Limb (tissue), 2 donors: ENCODE results near the gene ZNF681.
"Not testable (repeated sequence)": the region's sequence is repeated elsewhere in the genome, so short reads cannot be mapped to it uniquely, and the experiment has no call there.

Experiments
- DNase-seq, 2 donors: peaks; one replicate each; pipeline ENCODE4 v3.0.0-alpha.2; 2016; ENCODE audit errors: extremely low spot score in 2 of 2

ZNF681 gene

DNA sequence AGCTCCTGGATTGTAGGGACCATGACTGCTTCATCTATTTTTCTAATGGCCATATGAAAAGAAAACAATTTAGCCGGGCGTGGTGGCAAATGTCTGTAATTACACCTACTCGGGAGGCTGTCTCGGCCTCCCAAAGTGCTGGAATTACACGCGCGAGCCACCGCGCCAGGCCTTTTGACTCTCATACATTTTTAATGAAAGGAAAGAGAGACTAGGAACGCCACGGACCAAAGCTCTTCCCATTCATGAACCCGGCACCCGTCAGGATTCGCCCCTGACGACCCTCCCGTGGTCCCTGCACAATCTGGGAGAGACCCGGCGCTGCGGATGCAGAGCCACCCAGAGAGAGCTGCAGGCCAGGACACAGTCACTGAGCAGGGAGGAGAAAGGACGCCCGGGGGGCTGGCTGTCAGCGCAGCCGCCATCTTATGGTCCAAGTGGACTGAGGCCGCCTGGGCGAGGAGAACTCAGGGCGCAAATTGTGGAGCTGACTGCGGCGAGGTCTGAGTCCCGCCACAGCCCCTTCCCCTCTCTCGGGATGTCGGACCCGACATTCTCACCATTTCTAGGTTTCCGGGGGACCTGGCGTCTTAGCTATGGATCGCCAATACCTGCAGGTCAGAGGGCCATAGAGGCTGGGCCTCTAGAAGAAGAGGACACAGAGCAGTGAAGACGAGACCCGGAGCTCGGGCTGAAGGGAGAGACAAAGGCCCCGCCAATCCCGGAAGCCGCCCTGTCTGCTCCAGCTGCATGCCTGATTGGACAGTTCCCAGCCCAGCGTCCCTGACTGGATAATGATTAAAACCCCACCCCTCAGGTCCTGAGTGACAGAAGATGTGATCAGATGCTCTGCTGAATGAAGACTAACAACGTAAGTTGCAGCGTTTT, at the start of gene ZNF681:
Gene ZNF681, minus strand, starts transcription at position 705 of the 888 bp plus-strand sequence. Its CDS starts 142 bp downstream, at position 563.
- DNase-seq = peak; percentile 91

GRCh38 chr19:23804676-23805075, 46.0 kb upstream of the ZNF681 start:
- no peak for DNase-seq

DNA sequence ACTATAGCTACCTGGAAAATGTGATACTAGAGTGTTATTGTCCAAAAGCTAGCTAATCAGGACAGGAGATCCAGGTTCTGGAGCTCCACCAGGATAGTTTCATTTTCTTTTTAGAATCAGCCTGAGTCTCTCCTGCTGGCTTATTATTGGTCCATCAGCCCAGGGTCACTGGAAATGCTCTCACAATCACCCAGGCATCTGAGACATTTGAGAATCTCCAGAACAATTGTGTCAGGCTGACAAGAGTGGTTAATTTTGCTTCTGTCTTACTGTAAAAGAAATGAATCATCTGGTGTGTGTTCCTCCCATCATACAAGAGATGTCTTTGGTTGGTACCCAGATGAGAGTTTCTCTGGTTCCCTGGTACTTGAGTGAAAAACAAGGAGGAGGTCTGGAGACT, 43.6 kb upstream of the ZNF681 start:
- DNase-seq = no peak

- no peak for DNase-seq
Observed at GRCh38 chr19:23801803-23802202, 43.1 kb upstream of the ZNF681 start.

DNA sequence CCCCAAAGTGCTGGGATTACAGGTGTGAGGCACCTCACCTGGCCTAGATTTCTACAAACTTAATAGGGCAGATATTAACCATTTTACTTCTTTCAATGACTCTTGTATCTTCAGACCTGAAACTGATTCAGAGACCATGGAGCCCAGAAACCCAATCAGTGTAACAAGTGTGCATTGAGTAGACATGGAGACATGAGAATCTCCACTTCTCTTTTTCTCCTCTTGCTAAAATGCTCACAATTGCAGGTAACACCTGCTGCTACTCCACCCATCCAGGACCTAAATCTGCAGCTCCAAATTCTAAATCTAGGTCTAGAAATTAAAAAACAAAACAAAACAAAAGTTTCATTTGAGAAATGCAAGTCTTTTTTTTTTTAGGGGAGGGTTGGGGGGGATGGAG, 42.2 kb upstream of the ZNF681 start:
- no peak for DNase-seq

DNA sequence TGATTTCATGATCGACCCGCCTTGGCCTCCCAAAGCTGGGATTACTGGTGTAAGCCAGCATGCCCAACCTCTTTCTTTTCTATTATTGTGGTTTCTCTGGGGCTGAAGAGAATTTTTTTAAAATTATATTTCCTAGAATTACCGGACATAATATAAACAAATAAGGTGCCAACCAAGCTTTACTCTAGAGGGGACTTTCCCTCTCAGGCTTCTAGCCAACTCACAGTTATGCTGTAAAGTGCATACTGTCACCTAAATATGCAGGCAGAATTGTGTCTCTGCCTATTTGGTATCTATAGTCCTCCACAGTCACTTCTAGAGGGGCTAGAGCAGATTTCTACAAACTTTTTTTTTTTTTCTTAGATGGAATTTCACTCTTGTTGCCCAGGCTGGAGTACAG, 41.6 kb upstream of the ZNF681 start:
- DNase-seq = no peak

GRCh38 chr19:23799321-23799720, 40.6 kb upstream of the ZNF681 start:
- DNase-seq = no peak

DNA sequence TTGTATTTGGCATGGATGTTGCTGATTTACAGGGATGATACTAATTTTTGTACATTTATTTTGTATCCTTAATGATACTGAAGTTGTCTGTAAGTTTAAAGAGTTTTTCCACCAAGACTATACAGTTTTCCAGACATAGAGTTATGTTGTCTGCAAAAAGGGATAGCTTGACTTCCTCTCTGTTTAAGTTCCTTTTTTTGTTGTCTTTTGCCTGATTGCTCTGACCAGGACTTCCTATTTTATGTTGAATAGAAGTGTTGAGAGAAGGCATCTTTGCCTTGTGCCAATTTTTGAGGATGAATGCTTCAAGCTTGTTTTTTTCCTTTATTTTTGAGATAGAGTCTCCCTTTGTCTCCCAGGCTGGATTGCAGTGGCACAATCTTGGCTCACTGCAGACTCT, 36.8 kb upstream of the ZNF681 start:
- DNase-seq = no peak

GRCh38 chr19:23792784-23793183, 34.1 kb upstream of the ZNF681 start:
- no peak for DNase-seq

- no peak for DNase-seq
Observed at GRCh38 chr19:23790641-23791488, 32.2 kb upstream of the ZNF681 start.

- DNase-seq = no peak
Observed at GRCh38 chr19:23789246-23789645, 30.6 kb upstream of the ZNF681 start.

DNA sequence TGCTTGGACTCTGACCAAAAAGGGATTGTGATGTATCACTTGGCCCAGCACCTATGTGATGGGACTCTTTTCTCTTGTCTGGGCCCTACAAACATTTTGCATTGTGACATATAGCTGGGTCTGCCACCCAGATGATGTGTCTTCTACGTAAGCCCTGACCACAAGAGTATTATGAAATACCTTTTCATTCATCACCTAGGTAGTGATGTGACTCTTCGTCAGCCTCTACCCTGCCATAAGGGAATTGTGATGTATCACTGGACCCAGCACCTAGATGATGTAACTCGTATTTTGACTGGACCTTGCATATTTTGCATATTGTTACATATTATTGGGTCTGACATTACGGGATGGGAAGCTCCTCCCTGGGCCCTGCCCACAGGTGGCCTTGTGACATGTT, 29.7 kb upstream of the ZNF681 start:
- no peak for DNase-seq

GRCh38 chr19:23787106-23787505, 28.4 kb upstream of the ZNF681 start:
- DNase-seq = no peak

DNA sequence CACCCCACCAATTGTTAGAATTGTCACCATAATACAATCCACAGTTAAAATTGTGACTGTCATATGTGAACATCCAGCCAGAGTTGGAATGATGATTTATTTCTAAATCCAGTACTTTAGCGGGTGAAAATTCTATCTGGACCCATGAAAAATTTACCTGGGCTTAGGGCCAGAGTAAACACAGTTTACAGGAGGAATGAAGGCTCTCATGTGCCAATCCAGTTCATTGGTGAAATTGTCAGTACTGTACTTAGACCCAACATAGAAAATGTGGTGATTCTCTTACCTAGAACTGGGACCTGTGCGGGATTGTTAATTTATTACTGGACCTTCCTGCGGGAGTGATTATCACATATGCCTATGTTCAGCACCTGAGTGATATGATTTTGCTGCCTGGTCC, 27.3 kb upstream of the ZNF681 start:
- DNase-seq = no peak

DNA sequence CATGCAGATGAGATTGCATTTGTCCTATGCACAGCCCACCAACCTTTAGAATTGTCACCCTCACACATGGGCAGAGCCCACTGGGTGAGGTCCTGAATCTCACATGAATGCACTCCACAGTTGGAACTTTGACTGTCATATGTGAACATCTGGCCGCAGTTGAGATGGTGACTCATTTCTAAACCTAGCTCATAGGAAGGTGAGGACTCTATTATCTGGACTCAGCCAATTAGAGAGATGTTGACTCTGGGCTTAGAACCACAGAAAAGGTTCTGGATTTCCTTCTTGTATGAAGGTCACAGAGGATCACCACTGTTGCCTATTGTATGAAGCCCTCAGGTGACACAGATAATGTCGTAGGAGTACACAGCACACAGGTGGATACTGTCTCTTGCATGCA, 25.6 kb upstream of the ZNF681 start:
- DNase-seq = no peak

GRCh38 chr19:23783636-23784035, 24.9 kb upstream of the ZNF681 start:
- DNase-seq = no peak

GRCh38 chr19:23779645-23780044, 21.0 kb upstream of the ZNF681 start:
- DNase-seq = no peak

DNA sequence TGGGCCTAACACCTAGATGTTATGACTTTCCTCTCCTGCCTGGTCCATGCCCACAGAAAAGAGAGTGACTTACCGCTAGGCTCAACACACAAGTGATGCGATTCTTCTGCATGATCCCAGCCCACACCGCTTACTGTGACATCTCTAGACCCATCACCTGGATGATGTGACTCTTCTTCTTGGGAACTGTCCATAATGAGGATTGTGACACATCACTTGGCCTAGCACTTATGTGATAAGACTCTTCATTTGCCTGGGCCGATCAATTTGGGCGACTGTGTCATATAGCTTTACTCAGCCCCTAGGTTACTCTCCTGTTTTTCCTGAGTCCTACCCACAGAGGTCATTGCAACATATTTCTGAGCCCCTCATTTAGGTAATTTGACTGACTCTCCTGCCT, 19.9 kb upstream of the ZNF681 start:
- no peak for DNase-seq

- not testable (repeated sequence) for DNase-seq
Observed at GRCh38 chr19:23778036-23778435, 19.3 kb upstream of the ZNF681 start.

DNA sequence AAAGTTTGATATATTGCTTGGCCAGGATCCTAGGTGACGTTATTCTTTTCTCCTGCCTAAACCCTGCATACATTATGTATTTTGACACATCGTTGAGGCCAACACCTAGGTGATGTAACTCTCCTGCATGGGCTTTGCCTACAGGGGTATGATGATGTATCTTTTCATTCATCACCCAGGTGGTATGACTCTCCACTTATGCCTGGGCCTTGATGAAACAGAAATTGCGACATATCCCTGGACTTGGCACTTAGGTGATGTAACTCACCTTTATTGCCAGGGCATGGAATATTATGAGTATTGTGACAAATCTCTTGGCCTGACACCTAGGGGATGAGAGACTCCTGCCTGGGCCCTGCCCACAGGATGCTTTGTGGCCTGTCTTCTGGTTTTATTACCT, 18.5 kb upstream of the ZNF681 start:
- no peak for DNase-seq

- no peak for DNase-seq
Observed at GRCh38 chr19:23776507-23777205, 18.0 kb upstream of the ZNF681 start.

GRCh38 chr19:23774524-23774971, 15.9 kb upstream of the ZNF681 start:
- no peak for DNase-seq
